ENCODE data around the gene SPEF2. TPM values are rescaled to one million over a fixed set of nuclear protein-coding genes. Genes with fewer than 3 reads are reported as not detected.

Gene SPEF2
- total and polyA plus RNA-seq, 2 of the 13 experiments (the other 11 are each of a cell fraction or from before 2014, with no cell fraction given), result 1.5 to 2.3 TPM

GRCh38 chr5:35758151-35758724 is 140.6 kb downstream of the SPEF2 start (continued):
- TF ChIP-seq NFKB2 (CRISPR knock-in tag; IDR thresholded peaks at IDR 0.05; ENCODE audit: borderline replicate concordance) (no peak), PBX2 (CRISPR knock-in tag; IDR thresholded peaks at IDR 0.05) (no peak), HNF4A (CRISPR knock-in tag; IDR thresholded peaks at IDR 0.05) (peak; percentile 27; the same call in 1 of the 2 replicates)

- no peak for FAIRE-seq
- Histone ChIP-seq H3K4me1 (ENCODE audit: insufficient read depth, low read length) (peaks cover 8% of the 10 kb centered on the region), H3K4me2 (ENCODE audit: low read depth, low read length) (no peak overlapping the region), H3K9ac (ENCODE audit: insufficient read depth, low read depth, low read length) (no peak overlapping the region), H3K79me2 (ENCODE audit: insufficient read depth, low read length) (no peaks in the 10 kb centered on the region), H3K27ac (ENCODE audit: extremely low read length, insufficient read depth, low read length) (no peak overlapping the region), H4K20me1 (ENCODE audit: insufficient read depth, low read length) (no peaks in the 10 kb centered on the region), H3K36me3 (replicated peaks in 1 of 2; ENCODE audit: control insufficient read depth in 1 of 2, insufficient read depth in 2 of 2, low read length in 2 of 2) (no peaks in the 10 kb centered on the region), H3K4me3 (replicated peaks in 1 of 3; ENCODE audit: insufficient read depth in 1 of 3, low read depth in 2 of 3, low read length in 3 of 3) (no peak overlapping the region), H3K27me3 (ENCODE audit: control insufficient read depth in 1 of 2, insufficient read depth in 2 of 2, low read length in 2 of 2) (no peaks in the 10 kb centered on the region), H2AFZ (ENCODE audit: low read length) (no peak overlapping the region), H3K9me3 (ENCODE audit: low read length) (no peaks in the 10 kb centered on the region)
- POLR2A ChIA-PET, result no interaction called here
- CTCF ChIA-PET (ENCODE audit: low intra/inter-chr PET ratio, low total read pairs), result no interaction called here
- DNase-seq (ENCODE audit: low spot score), result no peak
- intact Hi-C loops (cut with micrococcal nuclease; ENCODE audit: unreplicated experiment) (no loop called here), in situ Hi-C loops (cut with HindIII; ENCODE audit: extremely low pct_ligation_motif_present, low pct_unique_long_range_greater_than_20kb) (no loop called here)
- ATAC-seq, result no peak
- 4% methylated on average over 4 of the region's 4 CpGs for WGBS (ENCODE audit: low lambda C conversion rate)
- no TSS peak for BruUV-seq (replicated peaks)
- TF ChIP-seq BORCS8-MEF2B (CRISPR knock-in tag; IDR thresholded peaks at IDR 0.05), result no peak
- TF ChIP-seq PATZ1 (CRISPR knock-in tag; IDR thresholded peaks at IDR 0.05), result no peak
- no peak for TF ChIP-seq MLX (CRISPR knock-in tag; IDR thresholded peaks at IDR 0.05)
- no peak for TF ChIP-seq KIAA2018 (CRISPR knock-in tag; IDR thresholded peaks at IDR 0.05; ENCODE audit: borderline replicate concordance)
- TF ChIP-seq ZNF30 (CRISPR knock-in tag; IDR thresholded peaks at IDR 0.05), result no peak
- no peak for TF ChIP-seq MEIS2 (CRISPR knock-in tag; IDR thresholded peaks at IDR 0.05)
- no peak for TF ChIP-seq ZNF556 (CRISPR knock-in tag; IDR thresholded peaks at IDR 0.05; ENCODE audit: borderline replicate concordance)
- TF ChIP-seq HDAC1 (CRISPR knock-in tag; IDR thresholded peaks at IDR 0.05), result no peak
- TF ChIP-seq ARID2 (CRISPR knock-in tag; IDR thresholded peaks at IDR 0.05; ENCODE audit: borderline replicate concordance), result no peak
These were observed 143.9 kb downstream of the SPEF2 start for GRCh38 chr5:35761541-35761940.
